GM13977 (cell line): ENCODE results near the gene BCL11A.

Experiments
- DNase-seq: peaks from one replicate; pipeline ENCODE4 v3.0.0; 2012; ENCODE audit warnings: low spot score
- CTCF ChIP-seq: IDR thresholded peaks from 2 replicates; pipeline ENCODE4 v1.5.1; 2012; ENCODE audit warnings: mild to moderate bottlenecking, control low read depth; ENCODE audit not compliant: insufficient read depth; ENCODE audit errors: extremely low read depth, missing control alignments
- in situ Hi-C: fragments of 300-500 bp; cut with MboI; formaldehyde crosslinking; loops from one replicate; pipeline ENCODE4 v1.12.0; 2022; ENCODE audit warnings: low sequenced_read_pairs, low pct_unique_long_range_greater_than_20kb, mixed read lengths, inconsistent platforms; ENCODE audit not compliant: unreplicated experiment

Gene BCL11A

GRCh38 chr2:60595953-60596352 lies 42.5 kb upstream of the BCL11A start:
- in situ Hi-C loops, result no loop called here
- no peak for TF ChIP-seq CTCF
- DNase-seq, result no peak

GRCh38 chr2:60589104-60589503 lies 35.6 kb upstream of the BCL11A start:
- in situ Hi-C loops, result no loop called here
- no peak for TF ChIP-seq CTCF
- DNase-seq, result no peak

GRCh38 chr2:60586081-60586480 lies 32.6 kb upstream of the BCL11A start:
- in situ Hi-C loops, result no loop called here
- TF ChIP-seq CTCF, result no peak
- DNase-seq, result no peak

- in situ Hi-C loops, result no loop called here
- TF ChIP-seq CTCF, result no peak
Measured at GRCh38 chr2:60585276-60585675, 31.8 kb upstream of the BCL11A start.

GRCh38 chr2:60583604-60584003 lies 30.1 kb upstream of the BCL11A start:
- DNase-seq, result no peak
- TF ChIP-seq CTCF, result no peak
- in situ Hi-C loops, result no loop called here

More at GRCh38 chr2:60585276-60585675, 31.8 kb upstream of the BCL11A start:
- no peak for DNase-seq

- in situ Hi-C loops, result no loop called here
- peak; percentile 91 for DNase-seq
- peak; percentile 99 for TF ChIP-seq CTCF
Measured at GRCh38 chr2:60581433-60582282, 28.2 kb upstream of the BCL11A start.
